DND-41 (cell line): ENCODE results near the gene RAD51B.

Experiments
- ATAC-seq: fragments of 200-7000 bp; cut with Tn5 transposase; 3 replicates; pipeline ENCODE4 v1.9.1; 2021; ENCODE audit warnings: low read depth; ENCODE audit not compliant: insufficient read depth
- DNase-seq: peaks from one replicate; pipeline ENCODE4 v3.0.0-alpha.2; 2020
- H2AFZ ChIP-seq: 2 replicates; pipeline ENCODE4 v1.6.0; 2012; ENCODE audit warnings: low read depth, low read length
- H3K27ac ChIP-seq: 2 replicates; pipeline ENCODE4 v1.5.1; 2012; ENCODE audit warnings: low read length, inconsistent platforms
- H3K27me3 ChIP-seq: fragments of 200-600 bp; sonication (generic); 2 replicates; pipeline ENCODE4 v1.6.0; 2012; ENCODE audit warnings: low read length, mild to moderate bottlenecking, inconsistent platforms; ENCODE audit not compliant: insufficient read depth, poor library complexity
- H3K36me3 ChIP-seq: 2 replicates; pipeline ENCODE4 v1.5.1; 2012; ENCODE audit warnings: low read length, inconsistent platforms; ENCODE audit not compliant: insufficient read depth
- H3K4me1 ChIP-seq: 2 replicates; pipeline ENCODE4 v1.5.1; 2012; ENCODE audit warnings: mild to moderate bottlenecking, low read length; ENCODE audit not compliant: insufficient read depth
- H3K4me2 ChIP-seq: 2 replicates; pipeline ENCODE4 v1.6.0; 2012; ENCODE audit warnings: mild to moderate bottlenecking, moderate library complexity, low read length, inconsistent platforms; ENCODE audit not compliant: insufficient read depth
- H3K4me3 ChIP-seq, 2 experiments: fragments of 200-600 bp in 1 of 2; shearing (Covaris generic) in 1 of 2; 2 replicates each; pipeline ENCODE4 v1.5.1; 2012 to 2016; ENCODE audit warnings: inconsistent platforms in 2 of 2, low read length in 2 of 2, mild to moderate bottlenecking in 2 of 2, low read depth in 1 of 2, moderate library complexity in 1 of 2
- H3K79me2 ChIP-seq: 2 replicates; pipeline ENCODE4 v1.6.0; 2012; ENCODE audit warnings: low read length, inconsistent platforms; ENCODE audit not compliant: insufficient read depth
- H3K9ac ChIP-seq: 2 replicates; pipeline ENCODE4 v1.6.0; 2012; ENCODE audit warnings: low read depth, mild to moderate bottlenecking, inconsistent platforms, low read length, moderate library complexity
- H3K9me3 ChIP-seq: 2 replicates; pipeline ENCODE4 v1.5.1; 2012; ENCODE audit warnings: low read length, moderate library complexity, mild to moderate bottlenecking, inconsistent platforms; ENCODE audit not compliant: insufficient read depth, severe bottlenecking
- H4K20me1 ChIP-seq: 2 replicates; pipeline ENCODE4 v1.6.0; 2012; ENCODE audit warnings: low read length; ENCODE audit not compliant: insufficient read depth
- CTCF ChIP-seq: IDR thresholded peaks from 2 replicates; pipeline ENCODE4 v1.5.1; 2012; ENCODE audit warnings: borderline replicate concordance, low read length, moderate library complexity, mild to moderate bottlenecking; ENCODE audit not compliant: poor library complexity, severe bottlenecking; ENCODE audit errors: extremely low read depth
- EZH2 ChIP-seq: IDR thresholded peaks from 3 replicates; pipeline ENCODE4 v1.6.1; 2012; ENCODE audit warnings: borderline replicate concordance, low read depth, mild to moderate bottlenecking, moderate library complexity, low read length, inconsistent platforms; ENCODE audit not compliant: severe bottlenecking

RAD51B gene

GRCh38 chr14:68610251-68610793, 790.7 kb downstream of the RAD51B start:
- Histone ChIP-seq H3K27me3 (no peaks in the 10 kb centered on the region), H4K20me1 (no peaks in the 10 kb centered on the region), H2AFZ (no peak overlapping the region), H3K9me3 (peaks cover 5% of the 10 kb centered on the region), H3K9ac (no peak overlapping the region), H3K4me3 (no peak overlapping the region), H3K4me2 (no peak overlapping the region), H3K36me3 (no peaks in the 10 kb centered on the region), H3K4me1 (no peaks in the 10 kb centered on the region), H3K79me2 (no peaks in the 10 kb centered on the region), H3K27ac (no peak overlapping the region)
- TF ChIP-seq CTCF (no peak), EZH2 (no peak)
- ATAC-seq (no peak), DNase-seq (no peak)

GRCh38 chr14:68611599-68611998, 792.0 kb downstream of the RAD51B start:
- Histone ChIP-seq H3K27me3 (no peaks in the 10 kb centered on the region), H4K20me1 (no peaks in the 10 kb centered on the region), H3K4me2 (no peak overlapping the region), H3K27ac (no peak overlapping the region), H3K9ac (no peak overlapping the region), H3K4me3 (no peak overlapping the region), H3K36me3 (no peaks in the 10 kb centered on the region), H3K9me3 (peaks cover 15% of the 10 kb centered on the region), H3K79me2 (no peaks in the 10 kb centered on the region), H3K4me1 (no peaks in the 10 kb centered on the region), H2AFZ (no peak overlapping the region)
- ATAC-seq: no peak
- no peak for DNase-seq
- TF ChIP-seq EZH2 (no peak), CTCF (no peak)

GRCh38 chr14:68612049-68612448, 792.5 kb downstream of the RAD51B start:
- DNase-seq: no peak
- no peaks in the 10 kb centered on the region for H3K4me1 ChIP-seq
- H3K36me3 ChIP-seq: no peaks in the 10 kb centered on the region

More at GRCh38 chr14:68612049-68612448, 792.5 kb downstream of the RAD51B start:
- no peak for ATAC-seq
- no peaks in the 10 kb centered on the region for H4K20me1 ChIP-seq
- no peaks in the 10 kb centered on the region for H3K79me2 ChIP-seq
- H3K9me3 ChIP-seq: peaks cover 18% of the 10 kb centered on the region
- no peak overlapping the region for H3K27ac ChIP-seq
- no peak overlapping the region for H3K4me3 ChIP-seq
- H3K27me3 ChIP-seq: no peaks in the 10 kb centered on the region
- no peak overlapping the region for H3K9ac ChIP-seq
- H2AFZ ChIP-seq: no peak overlapping the region
- H3K4me2 ChIP-seq: no peak overlapping the region
- TF ChIP-seq CTCF: no peak
- no peak for TF ChIP-seq EZH2
